ENCODE results near the gene ARHGAP10.
"Not testable (repeated sequence)": the region's sequence is repeated elsewhere in the genome, so short reads cannot be mapped to it uniquely, and the experiment has no call there.

Gene ARHGAP10

DNA sequence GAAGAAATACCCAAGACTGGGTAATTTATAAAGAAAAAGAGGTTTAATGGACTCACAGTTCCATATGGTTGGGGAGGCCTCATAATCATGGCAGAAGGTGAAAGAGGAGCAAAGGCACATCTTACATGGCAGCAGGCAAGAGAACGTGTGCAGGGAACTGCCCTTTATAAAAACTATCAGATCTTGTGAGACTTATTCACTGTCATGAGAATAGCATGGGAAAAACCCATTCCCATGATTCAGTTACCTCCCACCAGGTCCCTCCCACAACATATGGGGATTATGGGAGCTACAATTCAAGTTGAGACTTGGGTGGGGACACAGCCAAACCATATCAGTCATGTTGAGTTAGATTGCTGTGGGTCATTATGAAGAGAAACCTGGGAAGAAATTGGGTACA lies 153.3 kb downstream of the ARHGAP10 start:
- not testable (repeated sequence) for DNase-seq (ENCODE audit: low read depth in 1 of 2, low spot score in 1 of 2)

GRCh38 chr4:147891476-147892115 lies 159.7 kb downstream of the ARHGAP10 start:
- DNase-seq (ENCODE audit: low read depth in 1 of 2, low spot score in 1 of 2), result no peak

DNA sequence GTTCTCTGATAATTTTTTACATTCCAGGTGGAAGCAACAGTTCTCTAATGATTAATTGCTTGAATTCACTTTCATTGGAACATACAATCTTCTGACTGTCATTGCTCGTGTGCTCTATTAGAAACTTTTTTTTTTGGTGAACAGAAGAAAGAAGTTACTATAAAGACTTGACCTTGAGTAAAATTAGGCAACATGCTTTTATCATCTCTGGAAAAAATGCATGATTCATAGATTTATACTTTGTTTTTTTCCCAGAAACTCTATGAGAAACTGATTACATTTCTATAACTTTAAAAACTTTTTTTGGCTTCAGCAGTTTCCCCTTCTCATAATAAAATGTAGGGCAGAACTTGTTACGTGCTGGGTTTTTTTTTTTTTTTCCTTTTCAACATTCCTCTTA lies 167.6 kb downstream of the ARHGAP10 start:
- no peak for DNase-seq (ENCODE audit: low read depth in 1 of 2, low spot score in 1 of 2)

GRCh38 chr4:147901388-147901787 lies 169.5 kb downstream of the ARHGAP10 start:
- no peak for DNase-seq (ENCODE audit: low read depth in 1 of 2, low spot score in 1 of 2)

DNA sequence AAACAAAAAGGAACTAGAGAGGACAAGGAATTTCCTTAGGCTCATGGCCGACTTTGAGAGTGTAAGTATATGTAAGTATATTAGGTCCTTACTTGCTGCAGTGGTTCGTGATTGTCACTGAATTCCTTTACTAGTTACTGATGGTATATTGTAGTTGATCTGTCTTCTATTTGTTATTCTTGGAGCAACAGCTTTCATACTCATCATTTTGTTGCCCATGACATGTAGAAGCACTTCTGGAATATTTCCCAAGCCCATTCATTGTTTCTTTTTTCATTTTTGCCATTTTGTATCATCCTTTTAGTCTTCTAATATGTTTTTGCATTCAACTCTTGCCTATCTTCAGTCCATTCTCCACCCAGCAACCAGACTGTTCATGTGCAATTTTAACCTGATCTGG lies 170.0 kb downstream of the ARHGAP10 start:
- DNase-seq (ENCODE audit: low read depth in 1 of 2, low spot score in 1 of 2), result no peak

- DNase-seq (ENCODE audit: low read depth in 1 of 2, low spot score in 1 of 2), result no peak
Measured at GRCh38 chr4:147909225-147909624, 177.3 kb downstream of the ARHGAP10 start.

GRCh38 chr4:147910315-147910714 lies 178.4 kb downstream of the ARHGAP10 start:
- DNase-seq (ENCODE audit: low read depth in 1 of 2, low spot score in 1 of 2), result no peak

GRCh38 chr4:147912106-147912505 lies 180.2 kb downstream of the ARHGAP10 start:
- DNase-seq (ENCODE audit: low read depth in 1 of 2, low spot score in 1 of 2), result not testable (repeated sequence)

DNA sequence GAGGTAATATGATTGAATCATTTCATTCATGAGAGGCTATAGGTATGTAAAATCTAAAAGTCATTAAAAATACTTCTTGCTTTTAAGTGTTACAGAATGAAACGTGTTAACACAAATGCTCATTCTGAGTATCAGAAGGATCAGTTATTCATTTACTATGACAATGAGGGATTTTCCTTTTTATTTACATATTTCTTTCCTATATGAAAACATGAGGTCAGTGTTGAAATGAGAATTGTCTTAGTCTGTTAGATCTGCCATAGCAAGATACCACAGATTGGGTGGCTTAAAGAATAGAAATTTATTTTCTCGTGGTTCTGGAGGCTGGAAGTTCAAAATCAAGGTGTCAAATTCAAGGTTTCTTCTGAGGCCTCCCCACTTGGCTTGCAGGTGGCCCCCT lies 181.2 kb downstream of the ARHGAP10 start:
- no peak for DNase-seq (ENCODE audit: low read depth in 1 of 2, low spot score in 1 of 2)

DNA sequence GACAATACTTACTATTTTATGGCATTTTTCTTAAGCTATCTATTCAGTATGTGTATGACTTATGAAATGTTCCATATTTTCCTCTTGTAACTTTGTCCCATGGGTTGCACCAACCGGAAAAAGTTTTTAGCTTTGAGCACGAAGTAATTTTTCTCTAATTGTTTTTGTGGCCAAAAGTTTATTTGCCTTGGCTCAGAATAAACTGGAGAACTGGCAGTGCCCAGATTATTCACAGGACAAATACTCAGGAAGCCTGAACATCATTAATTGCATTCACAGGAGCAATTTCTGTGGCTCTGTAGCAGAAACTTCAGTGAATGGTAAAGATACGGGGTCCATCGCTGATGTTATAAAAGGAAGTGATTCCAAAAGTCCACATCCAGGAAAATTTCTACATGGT lies 184.5 kb downstream of the ARHGAP10 start:
- DNase-seq (ENCODE audit: low read depth in 1 of 2, low spot score in 1 of 2), result no peak

GRCh38 chr4:147923381-147923780 lies 191.5 kb downstream of the ARHGAP10 start:
- DNase-seq (ENCODE audit: low read depth in 1 of 2, low spot score in 1 of 2), result no peak

DNA sequence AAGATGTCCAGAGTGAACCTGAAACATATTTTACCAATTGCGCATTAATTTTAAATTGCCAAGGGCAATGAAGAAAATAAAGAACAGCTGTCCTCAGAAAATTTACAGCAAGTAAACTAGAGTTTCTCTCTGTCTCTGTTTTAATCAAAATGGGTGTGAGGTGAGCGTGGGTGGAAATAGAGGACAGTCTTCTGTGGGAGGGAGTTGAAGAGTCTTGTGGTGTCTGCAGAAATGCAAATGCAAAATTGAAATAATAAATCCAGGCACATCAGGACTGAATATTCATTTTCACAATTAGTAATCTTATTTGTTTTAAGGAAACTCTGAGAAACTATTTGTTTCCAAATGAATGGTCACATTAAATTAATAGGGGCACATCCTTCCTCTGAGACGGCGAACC lies 192.0 kb downstream of the ARHGAP10 start:
- DNase-seq (ENCODE audit: low read depth in 1 of 2, low spot score in 1 of 2), result no peak

- no peak for DNase-seq (ENCODE audit: low read depth in 1 of 2, low spot score in 1 of 2)
Measured at GRCh38 chr4:147924604-147925412, 192.9 kb downstream of the ARHGAP10 start.

DNA sequence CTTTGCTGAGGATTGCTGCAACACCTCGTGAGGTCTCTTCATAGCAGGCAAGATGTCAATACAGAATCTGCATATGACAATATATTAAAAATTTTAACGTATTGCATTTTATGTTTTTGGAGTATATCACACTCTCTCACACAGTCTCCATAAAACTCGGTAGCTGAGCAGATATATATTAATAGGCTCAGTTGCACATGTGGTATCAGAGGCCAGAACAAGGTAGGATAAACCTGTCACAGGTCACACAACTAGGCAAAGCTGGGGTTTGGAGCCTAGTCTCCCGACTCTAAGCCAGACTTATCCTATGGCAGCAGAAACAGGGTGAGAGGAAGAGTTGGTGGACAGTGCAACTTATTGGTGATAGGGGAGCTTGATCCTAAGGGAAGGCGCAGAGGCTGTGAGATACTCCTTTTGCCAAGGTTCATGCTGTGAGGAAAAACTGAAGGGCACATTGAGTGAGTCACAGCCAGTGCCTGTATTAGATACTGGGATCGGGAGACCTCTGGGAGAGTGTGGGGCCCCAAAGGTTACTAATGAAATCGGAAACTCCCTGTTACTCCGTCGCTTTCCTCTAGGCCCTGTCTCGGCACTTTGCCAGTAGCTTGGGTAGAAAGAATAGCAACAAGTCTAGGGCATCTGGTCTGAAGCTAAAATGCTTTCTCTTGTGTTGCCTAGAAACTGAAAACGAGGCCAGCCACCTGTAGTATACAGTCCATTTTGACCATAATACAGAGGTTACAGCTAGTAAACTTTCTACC lies 195.7 kb downstream of the ARHGAP10 start:
- no peak for DNase-seq (ENCODE audit: low read depth in 1 of 2, low spot score in 1 of 2)

- no peak for DNase-seq (ENCODE audit: low read depth in 1 of 2, low spot score in 1 of 2)
Measured at GRCh38 chr4:147928400-147928799, 196.5 kb downstream of the ARHGAP10 start.

DNA sequence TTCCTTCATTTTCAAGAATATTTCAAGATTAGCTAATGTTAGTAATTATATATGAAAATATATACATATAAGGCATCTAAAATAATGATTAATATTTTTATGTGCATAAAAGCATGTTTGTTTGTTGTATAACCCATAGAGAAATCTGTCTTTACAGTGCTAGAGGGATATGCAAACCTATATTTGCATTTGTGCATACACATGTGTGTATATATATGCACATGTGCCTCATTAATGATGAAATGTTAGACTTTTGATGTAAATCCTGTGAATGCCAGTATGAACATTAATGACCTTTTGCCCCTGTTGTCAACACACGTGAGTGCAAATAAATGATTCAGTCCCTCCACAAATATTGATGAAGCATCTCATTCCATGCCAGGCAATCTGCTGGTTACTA lies 197.9 kb downstream of the ARHGAP10 start:
- DNase-seq (ENCODE audit: low read depth in 1 of 2, low spot score in 1 of 2), result no peak

DNA sequence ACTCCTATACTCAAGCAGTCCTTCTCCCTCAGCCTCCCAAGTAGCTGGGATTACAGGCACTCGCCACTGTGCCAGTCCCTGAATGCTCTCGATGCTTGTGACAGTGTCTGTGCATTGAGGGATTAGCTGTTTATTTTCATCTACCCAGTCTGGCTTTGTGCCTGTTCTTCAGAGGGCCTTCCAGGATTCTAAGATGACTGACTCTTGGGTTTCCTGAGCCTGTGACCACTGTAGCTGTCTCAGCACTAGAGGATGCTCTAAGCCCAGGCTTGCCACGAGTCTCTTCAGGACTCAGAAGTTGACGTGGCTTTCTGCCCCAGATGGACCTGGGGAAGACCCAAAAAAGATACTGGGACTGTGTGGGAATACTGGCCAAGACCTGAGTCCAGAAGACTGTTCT lies 201.4 kb downstream of the ARHGAP10 start:
- no peak for DNase-seq (ENCODE audit: low read depth in 1 of 2, low spot score in 1 of 2)

- no peak for DNase-seq (ENCODE audit: low read depth in 1 of 2, low spot score in 1 of 2)
Measured at GRCh38 chr4:147933779-147934178, 201.9 kb downstream of the ARHGAP10 start.

- DNase-seq (ENCODE audit: low read depth in 1 of 2, low spot score in 1 of 2), result no peak
Measured at GRCh38 chr4:147938496-147938895, 206.6 kb downstream of the ARHGAP10 start.

- DNase-seq (ENCODE audit: low read depth in 1 of 2, low spot score in 1 of 2), result no peak
Measured at GRCh38 chr4:147940171-147940570, 208.3 kb downstream of the ARHGAP10 start.

DNA sequence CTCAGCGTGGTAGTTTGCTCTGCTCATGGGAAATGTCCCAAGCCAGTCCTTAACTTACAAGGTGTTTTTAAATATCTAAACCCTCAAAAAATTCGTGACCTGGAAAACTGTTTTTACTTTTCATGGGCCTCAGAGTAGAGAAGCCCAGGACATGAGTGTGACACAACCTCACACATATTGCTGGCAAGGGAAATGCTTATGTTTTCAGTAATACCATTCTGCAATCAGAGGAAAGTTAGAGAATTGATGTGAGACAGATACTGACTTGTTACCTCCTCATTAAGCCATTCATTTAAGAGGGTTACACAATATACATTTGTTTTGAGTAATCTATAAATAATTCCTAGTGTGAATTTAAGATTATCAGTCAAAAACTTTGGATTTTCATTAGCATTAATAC lies 209.5 kb downstream of the ARHGAP10 start:
- no peak for DNase-seq (ENCODE audit: low read depth in 1 of 2, low spot score in 1 of 2)

GRCh38 chr4:147942729-147943128 lies 210.8 kb downstream of the ARHGAP10 start:
- DNase-seq (ENCODE audit: low read depth in 1 of 2, low spot score in 1 of 2), result no peak
